DOHH2 (cell line): ENCODE data around the gene HYDIN.
"Not testable (repeated sequence)": the region's sequence is repeated elsewhere in the genome, so short reads cannot be mapped to it uniquely, and the experiment has no call there.

Source experiments
- CTCF ChIP-seq: fragments of 200-600 bp; sonication (generic); IDR thresholded peaks from one replicate; pipeline ENCODE4 v1.5.1; 2014; ENCODE audit warnings: antibody characterized with exemption, mild to moderate bottlenecking, low read depth, low read length; ENCODE audit not compliant: poor library complexity, severe bottlenecking
- EZH2phosphoT487 ChIP-seq: fragments of 200-600 bp; sonication (generic); IDR thresholded peaks from 2 replicates; pipeline ENCODE4 v1.6.1; 2017; ENCODE audit warnings: borderline replicate concordance, mild to moderate bottlenecking, antibody characterized with exemption, low read length, moderate library complexity, mixed read lengths

GRCh38 chr16:71157278-71157677, 73.2 kb downstream of the HYDIN start:
- TF ChIP-seq CTCF, EZH2phosphoT487: not testable (repeated sequence)
